ENCODE measurements around the gene CA12. TPM values are rescaled to one million over a fixed set of nuclear protein-coding genes. Genes with fewer than 3 reads are reported as not detected.

CA12 gene
- total and polyA plus RNA-seq, 9 of the 15 experiments (the other 6 are each of a cell fraction or from before 2014, with no cell fraction given): 0.01 to 0.78 (median 0.15) TPM; not detected in 1

- TF ChIP-seq HMG20A (CRISPR knock-in tag; conservative IDR thresholded peaks at IDR 0.05) (no peak), TRIM24 (IDR thresholded peaks at IDR 0.05) (0 out of 4 replicates have a peak, but pooled peaks of 1 of the 2 experiments have one; percentile 44), BCL6 (CRISPR knock-in tag; IDR thresholded peaks at IDR 0.05) (no peak), RCOR1 (IDR thresholded peaks at IDR 0.05; ENCODE audit: borderline replicate concordance in 1 of 2, low read depth in 2 of 2, low read length in 2 of 2) (no peak), ARID1B (IDR thresholded peaks at IDR 0.05) (no peak), ZNF232 (CRISPR knock-in tag; IDR thresholded peaks at IDR 0.05) (no peak), SMAD3 (CRISPR knock-in tag; conservative IDR thresholded peaks at IDR 0.05) (no peak)
Measured at GRCh38 chr15:63425426-63425985, 43.9 kb upstream of the CA12 start (continued).

GRCh38 chr15:63422891-63423590 lies 41.4 kb upstream of the CA12 start:
- ChIA-PET POLR2A (no interaction called here), CTCF (ENCODE audit: low intra/inter-chr PET ratio) (no interaction called here)
- WGBS (ENCODE audit: insufficient coverage, low coverage, missing lambda C conversion rate): 50% methylated on average over 10 of the region's 10 CpGs
- Histone ChIP-seq H3K36me3 (ENCODE audit: control insufficient read depth, insufficient read depth, low read length) (no peaks in the 10 kb centered on the region), H3K27ac (ENCODE audit: extremely low read depth, low read depth, low read length) (no peak overlapping the region), H3K27me3 (ENCODE audit: control insufficient read depth in 2 of 2, insufficient read depth in 2 of 2, low read length in 2 of 2) (no peaks in the 10 kb centered on the region), H2AFZ (ENCODE audit: low read depth, low read length) (peak overlapping the region; percentile 4; the same call in 1 of the 2 replicates), H3K79me2 (ENCODE audit: control insufficient read depth, insufficient read depth, low read length) (no peaks in the 10 kb centered on the region), H4K20me1 (replicated peaks; ENCODE audit: control insufficient read depth, insufficient read depth, low read length) (no peaks in the 10 kb centered on the region), H3K4me3 (no peak overlapping the region), H3K4me1 (replicated peaks in 1 of 2; ENCODE audit: control insufficient read depth in 2 of 2, insufficient read depth in 2 of 2, low read length in 2 of 2) (peaks cover 0 to 15% of the 10 kb centered on the region in 2 experiments; a peak in 3 of 5 replicates), H3K9me1 (ENCODE audit: control insufficient read depth, insufficient read depth, low read length) (no peaks in the 10 kb centered on the region), H3K4me2 (ENCODE audit: insufficient read depth, low read length) (no peak overlapping the region), H3K9ac (ENCODE audit: insufficient read depth in 1 of 2, low read depth in 2 of 2, low read length in 2 of 2) (no peak overlapping the region), H3K9me3 (replicated peaks; ENCODE audit: control insufficient read depth, insufficient read depth, low read depth, low read length) (no peaks in the 10 kb centered on the region)
- in situ Hi-C loops (cut with MboI) (loop anchor here (25.0 kb wide), 1 partner anchor 586 kb away; no protein-coding TSS in a partner anchor), intact Hi-C loops (cut with micrococcal nuclease) (no loop called here)
- ATAC-seq (no peak), FAIRE-seq (no peak), DNase-seq (ENCODE audit: extremely low read depth in 1 of 4, low spot score in 3 of 4) (no peak)
- BruUV-seq (replicated peaks): no TSS peak
- no peak for TF ChIP-seq ZNF217 (CRISPR knock-in tag; IDR thresholded peaks at IDR 0.05)
- TF ChIP-seq CEBPG (CRISPR knock-in tag; IDR thresholded peaks at IDR 0.05): no peak
- TF ChIP-seq CEBPG (tag; conservative IDR thresholded peaks at IDR 0.05 in 1 of 2, IDR thresholded peaks at IDR 0.05 in 1 of 2): 0 out of 4 replicates have a peak, but pooled peaks of 1 of the 2 experiments have one; percentile 20
- 0 out of 2 replicates have a peak, but pooled peaks have one; percentile 38 for TF ChIP-seq CTBP1 (IDR thresholded peaks at IDR 0.05; ENCODE audit: borderline replicate concordance)
- peak; percentile 61 for TF ChIP-seq MEIS2 (IDR thresholded peaks at IDR 0.05; ENCODE audit: partially characterized antibody)
- TF ChIP-seq PKNOX1 (IDR thresholded peaks at IDR 0.05): peak; percentile 66
- no peak for TF ChIP-seq ZBTB2 (IDR thresholded peaks at IDR 0.05)
- 0 out of 2 replicates have a peak, but pooled peaks have one; percentile 9 for TF ChIP-seq ATF3 (IDR thresholded peaks at IDR 0.05)
- no peak for TF ChIP-seq ATF3 (CRISPR knock-in tag; conservative IDR thresholded peaks at IDR 0.05)
